ENCODE results near the gene FGD1. TPM values are rescaled to one million over a fixed set of nuclear protein-coding genes. Genes with fewer than 3 reads are reported as not detected.

The FGD1 gene
- total RNA-seq, 4 donors from 2014 or later = 5.8 to 9.5 (median 8.6) TPM

- no peak for DNase-seq (ENCODE audit: low spot score in 2 of 2)
- WGBS = 37% methylated on average over 21 of the region's 21 CpGs
- peak overlapping the region; percentile 45 for H3K27ac ChIP-seq
- H3K4me3 ChIP-seq = no peak overlapping the region
- no peaks in the 10 kb centered on the region for H3K9me3 ChIP-seq
- no peaks in the 10 kb centered on the region for H3K27me3 ChIP-seq
- no peak for TF ChIP-seq EP300 (IDR thresholded peaks at IDR 0.05)
- no peak for TF ChIP-seq CTCF (IDR thresholded peaks at IDR 0.05)
- TF ChIP-seq POLR2A (IDR thresholded peaks at IDR 0.05) = no peak
- no peak for TF ChIP-seq POLR2AphosphoS5 (IDR thresholded peaks at IDR 0.05)
- peaks cover 29% of the 10 kb centered on the region for H3K4me1 ChIP-seq
- no peaks in the 10 kb centered on the region for H3K36me3 ChIP-seq
Measured at GRCh38 chrX:54482839-54483593, 13.0 kb downstream of the FGD1 start.

DNA sequence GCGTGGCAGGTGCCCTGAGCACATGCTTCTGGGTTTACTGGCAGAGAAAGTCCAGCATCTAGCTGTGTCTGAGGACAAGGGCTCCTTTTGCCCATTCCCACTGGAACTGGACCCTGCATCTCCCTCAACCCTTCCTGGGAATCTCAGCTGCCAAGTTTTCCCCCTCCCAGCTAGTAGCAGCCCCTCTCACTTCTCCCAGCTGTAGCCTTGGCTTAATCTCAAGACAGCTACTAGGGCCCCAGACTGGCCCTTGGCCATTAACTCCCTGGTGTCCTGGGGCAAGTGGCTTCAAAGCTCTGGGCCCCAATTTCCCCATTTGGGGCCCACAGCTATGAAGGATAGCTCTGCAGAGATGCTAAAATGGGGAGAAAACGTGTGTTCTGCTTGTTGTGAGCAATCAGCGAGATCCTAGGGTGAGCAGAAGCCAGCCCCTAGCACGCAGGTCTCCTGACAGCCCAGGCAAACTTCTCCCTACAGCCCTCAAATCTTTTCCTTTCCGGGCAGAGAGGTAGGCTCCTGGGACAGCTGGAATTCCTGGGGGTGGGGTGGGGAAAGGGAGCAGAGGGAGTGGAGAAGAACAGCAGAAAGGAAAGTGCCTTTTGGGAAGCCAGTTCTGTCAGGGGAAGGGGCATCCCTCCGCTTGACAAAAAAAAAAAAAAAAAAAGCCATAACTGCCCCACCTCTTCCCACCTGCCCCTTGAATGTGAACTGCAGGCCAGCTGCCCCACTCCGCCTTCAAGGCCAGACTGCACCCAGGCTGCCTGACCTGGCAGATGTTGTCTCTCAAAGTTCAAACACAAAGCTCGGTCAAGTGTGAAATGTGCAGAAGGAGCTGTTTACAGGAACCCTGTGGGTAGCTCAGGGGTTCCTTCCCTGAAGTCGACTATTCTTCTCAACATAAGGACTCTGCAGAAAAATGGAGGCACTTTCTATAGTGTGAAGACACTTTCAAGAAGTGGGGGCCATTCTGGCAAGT is 16.6 kb downstream of the FGD1 start:
- Histone ChIP-seq H3K36me3 (no peaks in the 10 kb centered on the region), H3K27me3 (no peaks in the 10 kb centered on the region), H3K27ac (no peak overlapping the region), H3K4me3 (no peak overlapping the region), H3K4me1 (peaks cover 24% of the 10 kb centered on the region), H3K9me3 (no peaks in the 10 kb centered on the region)
- WGBS = 45% methylated on average over 7 of the region's 9 CpGs
- TF ChIP-seq POLR2AphosphoS5 (IDR thresholded peaks at IDR 0.05) (no peak), CTCF (IDR thresholded peaks at IDR 0.05) (no peak), POLR2A (IDR thresholded peaks at IDR 0.05) (no peak), EP300 (IDR thresholded peaks at IDR 0.05) (no peak)
- no peak for DNase-seq (ENCODE audit: low spot score in 2 of 2)

DNA sequence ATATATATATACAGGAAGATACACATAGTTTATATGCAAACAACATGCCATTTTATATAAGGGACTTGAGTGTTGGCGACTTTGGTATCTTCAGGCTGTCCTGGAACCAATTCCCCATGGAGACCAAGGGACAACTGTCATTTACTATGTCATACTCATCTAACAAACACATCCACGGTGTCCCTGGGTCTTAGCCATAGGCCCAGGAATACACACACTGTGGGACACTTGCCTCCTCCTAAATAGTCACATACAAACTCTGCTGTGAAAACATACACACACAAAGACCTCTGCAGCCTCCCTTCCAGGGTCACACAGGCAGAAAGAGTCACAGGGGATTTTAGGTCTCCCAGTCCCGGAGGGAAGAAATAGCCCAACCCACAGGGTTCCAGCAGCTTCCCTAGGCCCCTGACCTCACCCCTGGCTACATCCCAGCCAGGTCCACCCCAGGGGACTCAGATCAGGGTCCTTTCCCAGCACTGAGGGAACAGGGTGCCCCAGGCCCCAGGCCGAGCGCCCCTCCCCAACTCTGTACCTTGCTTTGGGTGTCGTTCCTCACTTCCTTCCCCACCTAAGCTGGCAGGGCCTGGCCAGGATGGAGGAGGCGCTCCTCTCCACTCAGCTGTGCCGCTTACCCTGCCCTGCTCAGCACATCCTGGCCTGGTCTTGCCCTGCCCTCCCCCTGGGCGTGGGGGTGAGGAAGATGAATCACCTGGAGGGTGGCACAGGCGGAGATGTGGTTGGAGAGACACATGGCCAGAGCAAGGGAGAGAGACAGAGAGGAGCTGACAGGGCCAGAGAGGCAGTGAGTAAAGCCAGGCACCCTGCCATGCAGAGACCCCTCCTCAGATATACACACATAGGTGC is 21.8 kb downstream of the FGD1 start:
- DNase-seq (ENCODE audit: low spot score in 2 of 2) = no peak
- H3K36me3 ChIP-seq = no peaks in the 10 kb centered on the region
- H3K27ac ChIP-seq = no peak overlapping the region
- no peaks in the 10 kb centered on the region for H3K4me1 ChIP-seq
- no peaks in the 10 kb centered on the region for H3K27me3 ChIP-seq
- WGBS = 68% methylated on average over 9 of the region's 10 CpGs
- TF ChIP-seq CTCF (IDR thresholded peaks at IDR 0.05) = no peak
- H3K9me3 ChIP-seq = no peaks in the 10 kb centered on the region
- no peak overlapping the region for H3K4me3 ChIP-seq

DNA sequence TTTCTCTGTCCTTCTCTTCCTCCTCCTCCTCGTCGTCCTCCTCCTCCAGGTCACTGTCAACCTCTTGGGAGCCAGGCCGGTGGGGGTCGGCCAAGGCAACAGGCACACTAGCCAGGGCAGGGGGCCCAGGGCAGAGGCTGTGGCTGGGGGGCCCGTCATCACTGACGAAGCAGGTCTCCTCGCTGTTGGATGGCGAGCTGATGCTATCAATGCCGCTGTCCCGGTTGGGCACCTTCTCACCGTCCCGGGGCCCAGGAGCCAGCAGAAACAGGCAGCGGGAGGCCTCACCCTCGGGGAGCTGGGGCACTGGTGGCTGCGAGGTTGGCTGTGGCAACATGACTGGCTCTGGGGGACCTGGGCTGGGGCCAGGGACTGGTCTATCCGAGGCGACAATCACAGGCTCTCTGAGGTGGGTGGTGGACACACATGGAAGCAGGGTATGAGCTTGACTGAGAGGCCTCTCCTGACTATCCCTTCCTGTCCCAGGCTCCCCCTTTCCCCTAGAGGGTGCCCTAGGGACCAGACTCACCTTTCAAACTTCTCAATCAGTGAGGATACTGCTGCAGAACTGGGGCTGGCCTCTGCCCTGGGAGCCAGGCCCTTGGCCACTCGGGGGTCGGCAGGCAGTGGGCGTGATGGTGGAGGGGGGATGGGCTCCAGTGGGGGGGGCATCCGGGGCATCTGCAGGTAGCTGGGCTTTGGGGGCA is 25.8 kb downstream of the FGD1 start:
- no peaks in the 10 kb centered on the region for H3K4me1 ChIP-seq
- DNase-seq (ENCODE audit: low spot score in 2 of 2) = no peak
- H3K9me3 ChIP-seq = no peaks in the 10 kb centered on the region
- WGBS = 86% methylated on average over 8 of the region's 21 CpGs
- peaks cover 20% of the 10 kb centered on the region for H3K36me3 ChIP-seq
- no peaks in the 10 kb centered on the region for H3K27me3 ChIP-seq
- TF ChIP-seq POLR2AphosphoS5 (IDR thresholded peaks at IDR 0.05) (no peak), POLR2A (IDR thresholded peaks at IDR 0.05) (no peak), CTCF (IDR thresholded peaks at IDR 0.05) (no peak), EP300 (IDR thresholded peaks at IDR 0.05) (no peak)
- H3K4me3 ChIP-seq = no peak overlapping the region
- H3K27ac ChIP-seq = no peak overlapping the region

Data from suprapubic skin (tissue), 4 donors.